Activated CD4-positive, alpha-beta memory T cell treated with anti-CD3 and anti-CD28 coated beads for 36 hours (primary cell): Measurements from ENCODE around the gene CYB5D1. TPM values are rescaled to one million over a fixed set of nuclear protein-coding genes. Genes with fewer than 3 reads are reported as not detected.

Source experiments
- total RNA-seq, 2 experiments: library from RNA; stranded (reverse); gene quantifications; one replicate each; pipeline ENCODE4 v1.2.3, GENCODE V29; 2021

Gene CYB5D1
- total RNA-seq, 2 experiments from 2014 or later, result 6.0 to 6.9 TPM

Other genes starting within 250 kb of the CYB5D1 start
- 10 to 100 TPM; 37.5 to 40.1 TPM for gene FXR2, start 243.1 kb upstream of the CYB5D1 start, total RNA-seq
- gene SAT2, start 230.2 kb upstream of the CYB5D1 start, total RNA-seq, result 10 to 100 TPM; 27.4 to 28.2 TPM
- not detected for gene SHBG, start 227.9 kb upstream of the CYB5D1 start, total RNA-seq
- gene ATP1B2, start 207.1 kb upstream of the CYB5D1 start, total RNA-seq, result under 1 TPM; 0.12 to 0.26 TPM
- 100 to 1,000 TPM; 123 to 129 TPM for gene TP53, start 170.5 kb upstream of the CYB5D1 start, total RNA-seq
- gene WRAP53, start 169.5 kb upstream of the CYB5D1 start, total RNA-seq, result 10 to 100 TPM; 20.2 to 23.3 TPM
- gene EFNB3, start 152.8 kb upstream of the CYB5D1 start, total RNA-seq, result not detected
- gene DNAH2, start 140.3 kb upstream of the CYB5D1 start, total RNA-seq, result not detected
- 10 to 100 TPM; 44.1 to 49.6 TPM for gene KDM6B, start 23.8 kb upstream of the CYB5D1 start, total RNA-seq
- 1 to 10 TPM; 2.2 to 2.4 TPM for gene TMEM88, start 2.9 kb upstream of the CYB5D1 start, total RNA-seq
- gene NAA38, start 444 bp upstream of the CYB5D1 start, total RNA-seq, result 10 to 100 TPM; 68.2 to 74.7 TPM
- gene CHD3, start 30.8 kb downstream of the CYB5D1 start, total RNA-seq, result 100 to 1,000 TPM; 120 to 133 TPM
- gene RNF227, start 58.3 kb downstream of the CYB5D1 start, total RNA-seq, result 1 to 10 TPM; 2.7 to 3.3 TPM
- 1 to 10 TPM; 4.9 to 5.3 TPM for gene KCNAB3, start 71.9 kb downstream of the CYB5D1 start, total RNA-seq
- 100 to 1,000 TPM; 197 to 201 TPM for gene TRAPPC1, start 73.9 kb downstream of the CYB5D1 start, total RNA-seq
- gene CNTROB, start 74.2 kb downstream of the CYB5D1 start, total RNA-seq, result 10 to 100 TPM; 45.9 to 50.1 TPM
- not detected for gene GUCY2D, start 144.6 kb downstream of the CYB5D1 start, total RNA-seq
- not detected for gene ALOX15B, start 181.1 kb downstream of the CYB5D1 start, total RNA-seq
- gene ALOX12B, start 229.7 kb downstream of the CYB5D1 start, total RNA-seq, result 1 to 10 TPM; 2.1 to 2.3 TPM